Epithelial cell of esophagus (primary cell): Measurements from ENCODE around the gene PSD4.

Experiments
- DNase-seq: peaks from one replicate; pipeline ENCODE4 v3.0.0; 2010; ENCODE audit warnings: low read depth
- H3K4me3 ChIP-seq: 2 replicates; pipeline ENCODE4 v1.5.1; 2011; ENCODE audit warnings: mild to moderate bottlenecking, low read length, control low read depth
- TF ChIP-seq, protein P1 (sequence below): IDR thresholded peaks from 2 replicates; pipeline ENCODE4 v1.5.1; 2011; ENCODE audit warnings: low read depth, mild to moderate bottlenecking, low read length, control low read depth, inconsistent platforms; ENCODE audit not compliant: insufficient read depth; ENCODE audit errors: missing control alignments

PSD4 gene

DNA sequence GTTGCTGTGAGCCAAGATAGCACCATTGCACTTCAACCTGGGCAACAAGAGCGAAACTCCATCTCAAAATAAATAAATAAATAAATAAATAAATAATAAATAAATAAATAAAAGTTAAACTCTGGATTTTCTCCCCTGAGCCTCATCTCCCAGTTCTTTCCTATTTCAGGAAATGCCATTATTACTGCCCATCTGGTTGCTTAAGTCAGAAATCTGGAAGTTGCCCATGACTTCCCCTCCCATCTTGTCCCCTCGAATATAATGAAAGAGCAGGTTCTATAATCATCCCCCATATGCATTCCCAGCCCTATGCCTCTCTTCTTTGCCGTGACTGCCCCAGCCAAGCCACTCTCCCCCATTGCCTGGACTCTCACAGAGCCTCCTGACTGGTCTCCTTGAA lies 4.2 kb upstream of the PSD4 start:
- TF ChIP-seq, protein P1, sequence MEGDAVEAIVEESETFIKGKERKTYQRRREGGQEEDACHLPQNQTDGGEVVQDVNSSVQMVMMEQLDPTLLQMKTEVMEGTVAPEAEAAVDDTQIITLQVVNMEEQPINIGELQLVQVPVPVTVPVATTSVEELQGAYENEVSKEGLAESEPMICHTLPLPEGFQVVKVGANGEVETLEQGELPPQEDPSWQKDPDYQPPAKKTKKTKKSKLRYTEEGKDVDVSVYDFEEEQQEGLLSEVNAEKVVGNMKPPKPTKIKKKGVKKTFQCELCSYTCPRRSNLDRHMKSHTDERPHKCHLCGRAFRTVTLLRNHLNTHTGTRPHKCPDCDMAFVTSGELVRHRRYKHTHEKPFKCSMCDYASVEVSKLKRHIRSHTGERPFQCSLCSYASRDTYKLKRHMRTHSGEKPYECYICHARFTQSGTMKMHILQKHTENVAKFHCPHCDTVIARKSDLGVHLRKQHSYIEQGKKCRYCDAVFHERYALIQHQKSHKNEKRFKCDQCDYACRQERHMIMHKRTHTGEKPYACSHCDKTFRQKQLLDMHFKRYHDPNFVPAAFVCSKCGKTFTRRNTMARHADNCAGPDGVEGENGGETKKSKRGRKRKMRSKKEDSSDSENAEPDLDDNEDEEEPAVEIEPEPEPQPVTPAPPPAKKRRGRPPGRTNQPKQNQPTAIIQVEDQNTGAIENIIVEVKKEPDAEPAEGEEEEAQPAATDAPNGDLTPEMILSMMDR = no peak
- H3K4me3 ChIP-seq = no peak overlapping the region
- no peak for DNase-seq

GRCh38 chr2:113171334-113172075 lies 2.3 kb upstream of the PSD4 start:
- H3K4me3 ChIP-seq = no peak overlapping the region
- no peak for DNase-seq
- TF ChIP-seq, protein P1 = no peak

- no peak for DNase-seq
- TF ChIP-seq, protein P1 = no peak
- H3K4me3 ChIP-seq = no peak overlapping the region
These were observed 840 bp upstream of the PSD4 start for GRCh38 chr2:113172721-113173541.

DNA sequence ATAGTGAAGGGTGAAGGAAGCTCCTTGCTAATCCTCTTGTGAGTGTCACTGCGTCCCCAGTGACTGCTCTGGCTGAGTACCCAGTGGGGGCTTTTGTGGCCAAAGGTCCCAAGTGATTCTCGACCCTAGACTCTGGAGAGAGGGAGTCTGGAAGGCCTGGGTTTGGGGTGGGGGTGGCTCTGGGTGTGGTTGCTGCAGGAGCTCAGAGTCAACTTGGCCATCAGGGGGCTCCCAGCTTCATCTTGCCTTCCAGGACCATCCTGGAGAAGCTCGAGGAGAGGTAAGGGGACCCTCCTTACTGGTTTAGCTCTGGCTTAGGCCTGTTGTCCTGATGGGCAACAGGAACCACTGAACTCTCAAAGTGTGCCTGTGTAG lies 592 bp downstream of the PSD4 start:
- TF ChIP-seq, protein P1 = no peak
- H3K4me3 ChIP-seq = no peak overlapping the region
- DNase-seq = no peak

GRCh38 chr2:113175042-113175628 lies 1.4 kb downstream of the PSD4 start:
- no peak overlapping the region for H3K4me3 ChIP-seq
- no peak for DNase-seq

DNA sequence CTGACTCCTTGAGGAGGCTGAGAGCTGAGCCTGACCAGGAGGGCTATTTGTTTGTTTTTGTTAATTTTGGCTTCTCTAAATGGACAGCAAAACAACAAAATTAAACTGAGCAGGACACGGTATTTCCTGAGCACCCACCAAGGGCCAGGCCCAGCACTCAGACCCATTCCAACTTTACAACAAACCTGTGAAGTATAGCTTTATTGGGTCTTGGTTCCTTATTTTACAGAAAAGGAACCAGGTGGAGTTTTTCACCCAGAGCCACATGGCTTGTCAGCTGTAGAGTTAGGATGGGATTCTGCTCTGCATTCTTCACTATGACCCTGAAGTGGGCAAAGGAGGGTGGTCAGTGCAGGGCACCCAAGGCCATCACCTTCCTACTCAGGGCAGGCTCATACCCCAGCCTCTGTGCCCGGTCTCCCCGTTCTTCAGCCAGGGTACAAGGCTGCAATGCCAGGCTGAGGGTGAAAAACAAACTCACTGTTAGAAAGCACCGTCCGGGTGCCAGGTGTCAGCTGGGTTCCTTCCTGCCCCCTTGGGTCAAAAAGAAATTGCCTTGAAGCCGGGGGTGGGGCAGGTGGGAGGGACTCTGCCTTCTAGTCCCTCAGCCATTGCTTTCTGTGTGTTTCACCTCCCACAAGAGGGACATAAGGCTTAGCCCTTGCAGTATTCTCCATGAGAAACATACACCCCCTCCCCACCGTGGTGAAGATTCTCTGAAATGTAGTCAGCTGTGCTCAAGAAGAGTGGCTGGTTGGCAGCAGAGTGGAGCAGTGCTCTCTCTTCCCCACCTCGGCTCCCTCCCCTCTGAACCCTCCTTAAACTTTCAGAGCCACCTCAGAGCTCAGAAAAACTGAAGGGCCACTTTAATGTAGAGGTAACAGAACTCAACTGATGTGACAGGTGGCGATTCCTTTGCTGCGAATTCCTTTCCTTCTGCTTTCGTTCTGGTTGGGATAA lies 2.2 kb downstream of the PSD4 start:
- TF ChIP-seq, protein P1 = no peak
- no peak for DNase-seq
- H3K4me3 ChIP-seq = no peak overlapping the region

More at GRCh38 chr2:113175042-113175628, 1.4 kb downstream of the PSD4 start:
- TF ChIP-seq, protein P1 = no peak
